Tibial nerve (tissue), 4 donors: ENCODE measurements around the gene FBXW5. TPM values are rescaled to one million over a fixed set of nuclear protein-coding genes. Genes with fewer than 3 reads are reported as not detected.

ENCODE experiments used
- DNase-seq, 2 donors: peaks; one replicate each; pipeline ENCODE4 v3.0.0-alpha.2; 2019; ENCODE audit warnings: low spot score in 2 of 2
- H3K27ac ChIP-seq, 4 donors: fragments of 200-600 bp; sonication (generic) in 3 of 4; one replicate each; pipeline ENCODE4 v1.5.1; 2017 to 2019; ENCODE audit warnings: mild to moderate bottlenecking in 1 of 4
- H3K27me3 ChIP-seq, 2 donors: fragments of 200-600 bp; sonication (generic) in 1 of 2; one replicate each; pipeline versions ENCODE4 v1.5.1 to v1.6.0; 2017 to 2019
- H3K36me3 ChIP-seq, 3 donors: fragments of 200-600 bp; sonication (generic); one replicate each; pipeline ENCODE4 v1.5.1; 2018 to 2019
- H3K4me1 ChIP-seq, 4 donors: fragments of 200-600 bp; sonication (generic) in 3 of 4; one replicate each; pipeline ENCODE4 v1.5.1; 2017 to 2019
- H3K4me3 ChIP-seq, 4 donors: fragments of 200-600 bp; sonication (generic) in 3 of 4; one replicate each; pipeline ENCODE4 v1.5.1; 2017 to 2019; ENCODE audit warnings: mild to moderate bottlenecking in 1 of 4, moderate library complexity in 1 of 4
- H3K9me3 ChIP-seq, 4 donors: fragments of 200-600 bp; sonication (generic) in 3 of 4; one replicate each; pipeline ENCODE4 v1.5.1; 2017 to 2019
- CTCF ChIP-seq, 5 experiments: fragments of 200-600 bp in 3 of 5; fragments of 450-650 bp in 2 of 5; sonication (generic) in 3 of 5; IDR thresholded peaks; one replicate each; pipeline ENCODE4 v1.5.1; 2016 to 2019; ENCODE audit warnings: antibody characterized with exemption in 5 of 5, mild to moderate bottlenecking in 3 of 5, moderate library complexity in 2 of 5
- EP300 ChIP-seq, 2 donors: sonication (generic); formaldehyde crosslinking; IDR thresholded peaks; one replicate each; pipeline ENCODE4 v1.6.1; 2017; ENCODE audit warnings: antibody characterized with exemption in 2 of 2, mild to moderate bottlenecking in 1 of 2
- POLR2A ChIP-seq, 2 donors: fragments of 450-650 bp; IDR thresholded peaks; one replicate each; pipeline ENCODE4 v1.6.1; 2017; ENCODE audit warnings: antibody characterized with exemption in 2 of 2, mild to moderate bottlenecking in 2 of 2, moderate library complexity in 2 of 2
- WGBS, 2 donors: methylation state at CpG; one replicate each; pipeline ENCODE4 v1.1.5; 2018; 5-methylcytosine and 5-hydroxymethylcytosine counted together
- total RNA-seq, 4 donors: library from RNA; depleted of rRNA; stranded (reverse); fragments of >200 nt; gene quantifications; one replicate each; pipeline ENCODE4 v1.1.0, GENCODE V29; 2016

The FBXW5 gene
- total RNA-seq, 4 donors from 2014 or later: 138 to 227 (median 193) TPM

GRCh38 chr9:136972743-136973142, 28.2 kb upstream of the FBXW5 start:
- 54 to 57% methylated on average over 11 to 13 of the region's 13 CpGs for WGBS, 2 donors
- H3K4me3 ChIP-seq: no peak overlapping the region
- DNase-seq: no peak
- no peaks in the 10 kb centered on the region for H3K9me3 ChIP-seq
- H3K27ac ChIP-seq: peak overlapping the region in 1 of 4 donors; percentile 90
- TF ChIP-seq POLR2A (IDR thresholded peaks at IDR 0.05) (no peak), CTCF (IDR thresholded peaks at IDR 0.05) (no peak), EP300 (IDR thresholded peaks at IDR 0.05) (no peak)
- H3K36me3 ChIP-seq: no peaks in the 10 kb centered on the region
- H3K4me1 ChIP-seq: peaks cover 0 to 66% (median 6%) of the 10 kb centered on the region in 4 donors
- H3K27me3 ChIP-seq: no peaks in the 10 kb centered on the region

- Histone ChIP-seq H3K4me1 (peaks cover 0 to 62% (median 4%) of the 10 kb centered on the region in 4 donors), H3K36me3 (no peaks in the 10 kb centered on the region), H3K4me3 (no peak overlapping the region), H3K27ac (peak overlapping the region in 1 of 4 donors; percentile 90), H3K27me3 (no peaks in the 10 kb centered on the region), H3K9me3 (no peaks in the 10 kb centered on the region)
- WGBS, 2 donors: 48 to 73% methylated on average over 6 of the region's 11 CpGs
- DNase-seq: no peak
- no peak for TF ChIP-seq EP300 (IDR thresholded peaks at IDR 0.05)
- TF ChIP-seq CTCF (IDR thresholded peaks at IDR 0.05): no peak
- no peak for TF ChIP-seq POLR2A (IDR thresholded peaks at IDR 0.05)
Observed at GRCh38 chr9:136972335-136972734, 27.8 kb upstream of the FBXW5 start.

- Histone ChIP-seq H3K4me3 (no peak overlapping the region), H3K4me1 (peaks cover 0 to 56% (median 4%) of the 10 kb centered on the region in 4 donors), H3K9me3 (no peaks in the 10 kb centered on the region), H3K27ac (peak overlapping the region in 1 of 4 donors; percentile 90), H3K36me3 (no peaks in the 10 kb centered on the region), H3K27me3 (no peaks in the 10 kb centered on the region)
- no peak for TF ChIP-seq POLR2A (IDR thresholded peaks at IDR 0.05)
- no peak for TF ChIP-seq CTCF (IDR thresholded peaks at IDR 0.05)
- TF ChIP-seq EP300 (IDR thresholded peaks at IDR 0.05): no peak
- DNase-seq: no peak
- 59 to 82% methylated on average over 4 to 12 of the region's 14 CpGs for WGBS, 2 donors
Observed at GRCh38 chr9:136971746-136972145, 27.2 kb upstream of the FBXW5 start.

- DNase-seq: no peak
- Histone ChIP-seq H3K9me3 (no peaks in the 10 kb centered on the region), H3K36me3 (no peaks in the 10 kb centered on the region), H3K4me3 (no peak overlapping the region), H3K4me1 (peaks cover 0 to 52% (median 9%) of the 10 kb centered on the region in 4 donors), H3K27me3 (no peaks in the 10 kb centered on the region), H3K27ac (peak overlapping the region in 1 of 4 donors; percentile 70)
- TF ChIP-seq CTCF (IDR thresholded peaks at IDR 0.05): no peak
- TF ChIP-seq EP300 (IDR thresholded peaks at IDR 0.05): no peak
- no peak for TF ChIP-seq POLR2A (IDR thresholded peaks at IDR 0.05)
- 68 to 80% methylated on average over 4 to 10 of the region's 11 CpGs for WGBS, 2 donors
Observed at GRCh38 chr9:136970361-136970760, 25.8 kb upstream of the FBXW5 start.

- Histone ChIP-seq H3K9me3 (no peaks in the 10 kb centered on the region), H3K4me3 (no peak overlapping the region), H3K27me3 (no peaks in the 10 kb centered on the region), H3K27ac (peak overlapping the region in 3 of 4 donors; percentile 70 to 71 (median 71)), H3K4me1 (peaks cover 0 to 51% (median 9%) of the 10 kb centered on the region in 4 donors), H3K36me3 (no peaks in the 10 kb centered on the region)
- no peak for TF ChIP-seq EP300 (IDR thresholded peaks at IDR 0.05)
- TF ChIP-seq POLR2A (IDR thresholded peaks at IDR 0.05): no peak
- TF ChIP-seq CTCF (IDR thresholded peaks at IDR 0.05): no peak
- DNase-seq: no peak
- whole genome bisulfite sequencing, 2 donors: 58 to 67% methylated on average over 2 to 3 of the region's 5 CpGs
Observed at GRCh38 chr9:136969774-136970173, 25.2 kb upstream of the FBXW5 start.
